K562 (cell line): ENCODE results near the gene SNX15. TPM values are rescaled to one million over a fixed set of nuclear protein-coding genes. Genes with fewer than 3 reads are reported as not detected.

Experiments used
- ATAC-seq: fragments of 200-7000 bp; cut with Tn5 transposase; 3 replicates; pipeline ENCODE4 v1.9.1; 2020; ENCODE audit warnings: moderate library complexity
- BruUV-seq: library from RNA; stranded (reverse); fragments of 400-500 nt; replicated peaks from 2 replicates; lab custom pipeline; 2021; lab: Mats Ljungman, UMichigan
- CTCF ChIA-PET: fragments of 300-600 bp; formaldehyde crosslinking; extraction: SDS; loops from one replicate; lab custom pipeline; 2021; ENCODE audit warnings: low intra/inter-chr PET ratio; lab: Yijun Ruan, JAX
- POLR2A ChIA-PET: fragments of 300-600, 350-650 bp; sonication (Branson Sonifier 250); formaldehyde crosslinking; extraction: SDS; loops from one replicate; lab custom pipeline; 2021; ENCODE audit warnings: antibody characterized with exemption, inconsistent platforms; lab: Yijun Ruan, JAX
- DNase-seq, 4 experiments: peaks; one replicate each; pipeline versions ENCODE4 v3.0.0 to v3.0.0-alpha.2; 2011 to 2018; ENCODE audit warnings: low spot score in 3 of 4, mixed read lengths in 3 of 4; ENCODE audit errors: extremely low read depth in 1 of 4
- FAIRE-seq: peaks from 2 replicates; lab custom pipeline; 2011; peaks lifted over from hg19 to GRCh38; lab: Jason Lieb, UNC
- H2AFZ ChIP-seq: 2 replicates; pipeline ENCODE4 v1.6.0; 2011; ENCODE audit warnings: low read depth, low read length, control low read depth, inconsistent platforms
- H3K27ac ChIP-seq: fragments of 200-600 bp; 3 replicates; pipeline ENCODE4 v1.8.0; 2011; ENCODE audit warnings: low read depth, mild to moderate bottlenecking, control low read depth, inconsistent platforms, low read length, moderate library complexity, mixed read lengths; ENCODE audit errors: extremely low read depth
- H3K27me3 ChIP-seq, 2 experiments: fragments of 300-600 bp in 1 of 2; 2 replicates in 1 of 2; 3 replicates in 1 of 2; pipeline versions ENCODE4 v1.6.0 to v1.8.0; 2011; ENCODE audit warnings: inconsistent platforms in 2 of 2, low read length in 2 of 2, mild to moderate bottlenecking in 1 of 2, mixed read lengths in 1 of 2, moderate library complexity in 1 of 2; ENCODE audit not compliant: control insufficient read depth in 2 of 2, insufficient read depth in 2 of 2
- H3K36me3 ChIP-seq: fragments of 300-600 bp; 3 replicates; pipeline ENCODE4 v1.8.0; 2011; ENCODE audit warnings: mild to moderate bottlenecking, low read length, inconsistent platforms; ENCODE audit not compliant: control insufficient read depth, insufficient read depth
- H3K4me1 ChIP-seq, 2 experiments: fragments of 200-600 bp in 1 of 2; replicated peaks in 1 of 2; 2 replicates in 1 of 2; 3 replicates in 1 of 2; pipeline versions ENCODE4 v1.5.1 to v1.8.0; 2011; ENCODE audit warnings: inconsistent platforms in 2 of 2, low read length in 2 of 2, mild to moderate bottlenecking in 1 of 2, mixed read lengths in 1 of 2, moderate library complexity in 1 of 2; ENCODE audit not compliant: control insufficient read depth in 2 of 2, insufficient read depth in 2 of 2
- H3K4me2 ChIP-seq: 2 replicates; pipeline ENCODE4 v1.6.1; 2011; ENCODE audit warnings: low read length, control low read depth, inconsistent platforms, mixed read lengths; ENCODE audit not compliant: insufficient read depth
- H3K4me3 ChIP-seq: fragments of 200-600 bp; sonication (generic), shearing (Covaris generic); 2 replicates; pipeline ENCODE4 v1.5.1; 2016; ENCODE audit warnings: control low read depth, inconsistent platforms
- H3K79me2 ChIP-seq: fragments of 200-600 bp; 3 replicates; pipeline ENCODE4 v1.8.0; 2011; ENCODE audit warnings: low read length, inconsistent platforms; ENCODE audit not compliant: control insufficient read depth, insufficient read depth
- H3K9ac ChIP-seq, 2 experiments: 2 replicates each; pipeline versions ENCODE4 v1.6.0 to v1.6.1; 2011; ENCODE audit warnings: low read depth in 2 of 2, low read length in 2 of 2, control low read depth in 1 of 2, inconsistent platforms in 1 of 2, mild to moderate bottlenecking in 1 of 2, mixed read lengths in 1 of 2; ENCODE audit not compliant: insufficient read depth in 1 of 2
- H3K9me1 ChIP-seq: one replicate; pipeline ENCODE4 v1.6.0; 2011; ENCODE audit warnings: inconsistent platforms, mild to moderate bottlenecking, low read length, moderate library complexity; ENCODE audit not compliant: control insufficient read depth, insufficient read depth
- H3K9me3 ChIP-seq: replicated peaks from 2 replicates; pipeline ENCODE4 v1.5.1; 2011; ENCODE audit warnings: low read depth, low read length, inconsistent platforms; ENCODE audit not compliant: control insufficient read depth, insufficient read depth
- H4K20me1 ChIP-seq: replicated peaks from 2 replicates; pipeline ENCODE4 v1.6.1; 2011; ENCODE audit warnings: low read length, inconsistent platforms, mixed read lengths; ENCODE audit not compliant: control insufficient read depth, insufficient read depth
- CBX3 ChIP-seq, 2 experiments: IDR thresholded peaks; 1 replicate in 1 of 2; 2 replicates in 1 of 2; pipeline ENCODE4 v1.6.1; 2012; ENCODE audit warnings: inconsistent platforms in 2 of 2, low read length in 2 of 2, borderline replicate concordance in 1 of 2, control low read depth in 1 of 2
- CTBP1 ChIP-seq: fragments of 450-650 bp; IDR thresholded peaks from 2 replicates; pipeline ENCODE4 v1.6.1; 2016; ENCODE audit warnings: borderline replicate concordance
- DNMT1 ChIP-seq: fragments of 450-650 bp; IDR thresholded peaks from 2 replicates; pipeline ENCODE4 v1.6.1; 2016; ENCODE audit warnings: antibody characterized with exemption, mild to moderate bottlenecking
- GTF2F1 ChIP-seq: IDR thresholded peaks from 2 replicates; pipeline ENCODE4 v1.6.1; 2011; ENCODE audit warnings: low read depth, low read length, improper control_type of control experiment
- KAT2B ChIP-seq: IDR thresholded peaks from one replicate; pipeline ENCODE4 v1.6.1; 2012; ENCODE audit warnings: low read depth, mild to moderate bottlenecking, control low read depth, inconsistent platforms, low read length, moderate library complexity
- MEF2A ChIP-seq: IDR thresholded peaks from 2 replicates; pipeline ENCODE4 v1.6.1; 2011; ENCODE audit warnings: low read depth, mild to moderate bottlenecking, low read length, moderate library complexity; ENCODE audit not compliant: control insufficient read depth
- OTX1 ChIP-seq: fragments of 450-650 bp; formaldehyde crosslinking; IDR thresholded peaks from 2 replicates; pipeline ENCODE4 v1.4.0; 2022; ENCODE audit warnings: mild to moderate bottlenecking
- PURB ChIP-seq: sonication (generic); formaldehyde crosslinking; IDR thresholded peaks from 2 replicates; pipeline ENCODE4 v1.9.0; 2021; ENCODE audit warnings: low read depth, mild to moderate bottlenecking, missing genetic modification reagents
- TBL1XR1 ChIP-seq, 2 experiments: IDR thresholded peaks; 2 replicates each; pipeline ENCODE4 v1.6.1; 2012; ENCODE audit warnings: improper control_type of control experiment in 2 of 2, low read length in 2 of 2, mild to moderate bottlenecking in 1 of 2
- whole genome bisulfite sequencing: fragments of 100-300 bp; shearing (Covaris generic); methylation state at CpG from one replicate; pipeline ENCODE4 v1.1.6; 2016; ENCODE audit warnings: low coverage, mixed read lengths; ENCODE audit not compliant: insufficient coverage; ENCODE audit errors: missing lambda C conversion rate; 5-methylcytosine and 5-hydroxymethylcytosine counted together
- in situ Hi-C: fragments of 300-500 bp; cut with MboI; formaldehyde crosslinking; loops from 4 replicates; pipeline ENCODE4 v1.15.0; 2018; ENCODE audit warnings: inconsistent platforms, mixed read lengths
- intact Hi-C: fragments of 100-400 bp; cut with micrococcal nuclease; formaldehyde crosslinking; loops from 2 replicates; pipeline ENCODE4 v1.14.2; 2022
- polyA plus RNA-seq, 8 experiments: library from polyadenylated mRNA; depleted of rRNA in 4 of 8; stranded (reverse) in 5 of 8; unstranded in 3 of 8; fragments of >200 nt; fragmentation: Nextera tagmentation in 2 of 8; fragmentation: Illumina TruSeq in 1 of 8; extraction: Ambion mirVana in 2 of 8; extraction: Trizol in 1 of 8; gene quantifications; 2 replicates each; pipeline versions ENCODE4 v1.2.1 to v1.2.3, GENCODE V29; 2011 to 2014; ENCODE audit warnings: inconsistent platforms in 1 of 8, missing spikeins in 1 of 8
- total RNA-seq, 7 experiments: library from RNA; depleted of rRNA in 6 of 7; stranded (reverse); fragments of >200 nt in 6 of 7; fragmentation: Illumina TruSeq in 2 of 7; extraction: Trizol in 2 of 7; gene quantifications; 2 replicates each; pipeline versions ENCODE4 v1.2.1 to v1.2.3, GENCODE V29; 2011 to 2021; ENCODE audit warnings: low replicate concordance in 1 of 7
- TF ChIP-seq, protein P1 (sequence below): fragments of 450-650 bp; IDR thresholded peaks from 2 replicates; pipeline ENCODE4 v1.6.1; 2016; ENCODE audit warnings: borderline replicate concordance
- TF ChIP-seq, protein P2 (sequence below): sonication (generic); formaldehyde crosslinking; IDR thresholded peaks from 2 replicates; pipeline ENCODE4 v1.8.1; 2022; ENCODE audit warnings: missing genetic modification reagents

Gene SNX15
- total and polyA plus RNA-seq, 9 of the 15 experiments (the other 6 are each of a cell fraction or from before 2014, with no cell fraction given): 1.8 to 27.8 (median 15.2) TPM

DNA sequence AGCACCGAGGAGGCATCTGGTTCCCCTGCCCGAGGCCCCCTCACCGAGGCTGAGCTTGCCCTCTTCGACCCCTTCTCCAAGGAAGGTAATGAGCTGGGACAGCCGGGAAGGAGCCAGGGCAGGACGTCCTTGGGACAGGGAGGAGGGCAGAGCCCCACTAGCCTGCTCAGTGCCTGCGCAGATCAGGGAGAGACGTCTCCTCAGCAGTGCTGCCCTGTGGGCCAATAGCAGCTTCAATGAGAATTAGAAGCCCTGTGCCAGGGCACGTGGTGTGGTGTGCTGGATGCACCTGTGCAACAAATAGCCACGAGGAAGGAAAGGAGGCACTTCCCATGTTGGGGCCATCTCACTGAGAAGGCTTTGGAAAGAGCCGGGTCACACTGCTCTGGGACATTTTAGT, 8.3 kb downstream of the SNX15 start:
- ChIA-PET POLR2A (interaction anchor here (0.6 to 0.8 kb wide), 2 partner anchors 63 to 82 kb away, joined by 3 to 4 read pairs; partner anchors contain the start of gene ZNHIT2), CTCF (no interaction called here)
- H3K27me3 ChIP-seq: no peaks in the 10 kb centered on the region
- no peaks in the 10 kb centered on the region for H3K79me2 ChIP-seq
- no peaks in the 10 kb centered on the region for H3K9me3 ChIP-seq
- H3K4me1 ChIP-seq: peaks cover 5 to 18% of the 10 kb centered on the region in 2 experiments; a peak in 3 of 5 replicates
- ATAC-seq (no peak), FAIRE-seq (no peak), DNase-seq (no peak)
- no peak overlapping the region for H2AFZ ChIP-seq
- no TSS peak for BruUV-seq
- WGBS: 59% methylated on average over 10 of the region's 11 CpGs
- H3K4me2 ChIP-seq: no peak overlapping the region
- no peaks in the 10 kb centered on the region for H4K20me1 ChIP-seq
- H3K4me3 ChIP-seq: no peak overlapping the region
- peak overlapping the region in 1 of 2 experiments; percentile 50; a peak in 1 of 4 replicates for H3K9ac ChIP-seq
- in situ Hi-C loops (no loop called here), intact Hi-C loops (no loop called here)
- no peaks in the 10 kb centered on the region for H3K9me1 ChIP-seq
- no peak overlapping the region for H3K27ac ChIP-seq
- H3K36me3 ChIP-seq: peaks cover 24% of the 10 kb centered on the region; the same call in 1 of the 3 replicates
- TF ChIP-seq, protein P1, sequence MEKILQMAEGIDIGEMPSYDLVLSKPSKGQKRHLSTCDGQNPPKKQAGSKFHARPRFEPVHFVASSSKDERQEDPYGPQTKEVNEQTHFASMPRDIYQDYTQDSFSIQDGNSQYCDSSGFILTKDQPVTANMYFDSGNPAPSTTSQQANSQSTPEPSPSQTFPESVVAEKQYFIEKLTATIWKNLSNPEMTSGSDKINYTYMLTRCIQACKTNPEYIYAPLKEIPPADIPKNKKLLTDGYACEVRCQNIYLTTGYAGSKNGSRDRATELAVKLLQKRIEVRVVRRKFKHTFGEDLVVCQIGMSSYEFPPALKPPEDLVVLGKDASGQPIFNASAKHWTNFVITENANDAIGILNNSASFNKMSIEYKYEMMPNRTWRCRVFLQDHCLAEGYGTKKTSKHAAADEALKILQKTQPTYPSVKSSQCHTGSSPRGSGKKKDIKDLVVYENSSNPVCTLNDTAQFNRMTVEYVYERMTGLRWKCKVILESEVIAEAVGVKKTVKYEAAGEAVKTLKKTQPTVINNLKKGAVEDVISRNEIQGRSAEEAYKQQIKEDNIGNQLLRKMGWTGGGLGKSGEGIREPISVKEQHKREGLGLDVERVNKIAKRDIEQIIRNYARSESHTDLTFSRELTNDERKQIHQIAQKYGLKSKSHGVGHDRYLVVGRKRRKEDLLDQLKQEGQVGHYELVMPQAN: no peak
- TF ChIP-seq OTX1 (CRISPR knock-in tag) (no peak), DNMT1 (no peak), TBL1XR1 (IDR thresholded peaks at IDR 0.05; ENCODE audit: low read length in 2 of 2) (no peak), GTF2F1 (no peak), KAT2B (no peak), MEF2A (no peak), CBX3 (IDR thresholded peaks at IDR 0.05; ENCODE audit: borderline replicate concordance in 1 of 2, low read length in 2 of 2) (no peak), PURB (CRISPR knock-in tag) (no peak), CTBP1 (no peak)
- TF ChIP-seq, protein P2, sequence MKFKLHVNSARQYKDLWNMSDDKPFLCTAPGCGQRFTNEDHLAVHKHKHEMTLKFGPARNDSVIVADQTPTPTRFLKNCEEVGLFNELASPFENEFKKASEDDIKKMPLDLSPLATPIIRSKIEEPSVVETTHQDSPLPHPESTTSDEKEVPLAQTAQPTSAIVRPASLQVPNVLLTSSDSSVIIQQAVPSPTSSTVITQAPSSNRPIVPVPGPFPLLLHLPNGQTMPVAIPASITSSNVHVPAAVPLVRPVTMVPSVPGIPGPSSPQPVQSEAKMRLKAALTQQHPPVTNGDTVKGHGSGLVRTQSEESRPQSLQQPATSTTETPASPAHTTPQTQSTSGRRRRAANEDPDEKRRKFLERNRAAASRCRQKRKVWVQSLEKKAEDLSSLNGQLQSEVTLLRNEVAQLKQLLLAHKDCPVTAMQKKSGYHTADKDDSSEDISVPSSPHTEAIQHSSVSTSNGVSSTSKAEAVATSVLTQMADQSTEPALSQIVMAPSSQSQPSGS (CRISPR knock-in tag): no peak
